GM12801 (cell line): ENCODE measurements around the gene RAD50.

Source experiments
- CTCF ChIP-seq: IDR thresholded peaks from one replicate; pipeline ENCODE4 v1.5.1; 2011; ENCODE audit warnings: control low read depth; ENCODE audit not compliant: insufficient read length; ENCODE audit errors: extremely low read depth

The RAD50 gene

GRCh38 chr5:132686193-132686592 is 129.4 kb downstream of the RAD50 start:
- no peak for TF ChIP-seq CTCF

GRCh38 chr5:132687995-132688394 is 131.2 kb downstream of the RAD50 start:
- no peak for TF ChIP-seq CTCF

- TF ChIP-seq CTCF = no peak
Measured at GRCh38 chr5:132688536-132689339, 132.0 kb downstream of the RAD50 start.

GRCh38 chr5:132689513-132689912 is 132.7 kb downstream of the RAD50 start:
- no peak for TF ChIP-seq CTCF

DNA sequence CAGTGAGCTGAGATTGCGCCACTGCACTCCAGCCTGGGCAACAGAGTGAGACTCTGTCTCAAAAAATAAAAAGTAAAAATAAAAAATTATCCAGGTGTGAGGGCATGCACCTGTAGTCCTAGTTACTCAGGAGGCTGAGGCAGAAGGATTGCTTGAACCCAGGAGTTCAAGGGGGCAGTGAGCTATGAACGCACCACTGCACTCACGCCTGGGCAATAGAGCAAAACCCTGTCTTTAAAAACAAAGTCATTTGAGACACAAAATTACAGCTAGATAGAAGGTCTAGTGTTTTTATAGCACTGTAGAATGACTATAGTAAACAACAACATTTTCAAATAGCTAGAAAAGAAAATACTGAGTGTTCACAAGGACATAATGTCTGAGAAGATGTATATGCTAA is 133.4 kb downstream of the RAD50 start:
- no peak for TF ChIP-seq CTCF

DNA sequence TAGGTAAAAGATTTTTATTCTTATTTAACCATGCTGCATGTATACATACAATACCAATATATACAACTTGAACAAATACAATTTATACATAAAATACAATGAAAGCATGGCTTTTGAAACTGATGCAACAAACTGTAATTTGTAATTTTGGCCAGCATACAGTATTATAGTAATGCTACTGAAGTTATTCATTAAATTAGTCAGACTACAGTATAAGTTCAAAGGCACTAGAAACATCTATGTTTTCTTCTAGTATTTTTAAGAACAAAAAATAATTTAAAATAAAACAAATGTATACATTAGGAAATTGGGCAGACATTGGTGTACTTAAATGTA is 135.8 kb downstream of the RAD50 start:
- TF ChIP-seq CTCF = no peak
